ENCODE data around the gene KCNMB4. TPM values are rescaled to one million over a fixed set of nuclear protein-coding genes. Genes with fewer than 3 reads are reported as not detected.
A peak's percentile ranks its signal among the peaks of the same experiment; 100 is the strongest.

Gene KCNMB4
- total RNA-seq, 1 donor = 7.3 TPM

DNA sequence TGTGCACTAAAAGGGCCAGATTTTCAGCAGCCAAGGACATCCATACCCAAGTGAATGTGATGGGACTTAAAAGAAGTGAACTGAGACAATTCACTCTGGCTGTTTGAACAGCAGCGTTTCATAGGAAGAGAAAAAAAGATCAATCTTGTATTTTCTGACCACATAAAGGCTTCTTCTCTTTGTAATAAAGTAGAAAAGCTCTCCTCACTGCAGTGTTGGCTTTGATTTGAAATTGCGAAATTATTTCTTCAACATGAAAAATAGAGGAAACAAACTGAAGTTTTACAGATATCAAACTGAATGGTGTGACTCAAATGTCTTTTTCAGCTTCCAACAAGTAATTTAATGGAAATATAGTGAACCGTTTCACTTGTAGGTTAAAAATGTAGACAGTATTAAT lies 11.3 kb upstream of the KCNMB4 start:
- H3K4me3 ChIP-seq (ENCODE audit: low read depth, low read length) = no peak overlapping the region
- TF ChIP-seq, protein P1, sequence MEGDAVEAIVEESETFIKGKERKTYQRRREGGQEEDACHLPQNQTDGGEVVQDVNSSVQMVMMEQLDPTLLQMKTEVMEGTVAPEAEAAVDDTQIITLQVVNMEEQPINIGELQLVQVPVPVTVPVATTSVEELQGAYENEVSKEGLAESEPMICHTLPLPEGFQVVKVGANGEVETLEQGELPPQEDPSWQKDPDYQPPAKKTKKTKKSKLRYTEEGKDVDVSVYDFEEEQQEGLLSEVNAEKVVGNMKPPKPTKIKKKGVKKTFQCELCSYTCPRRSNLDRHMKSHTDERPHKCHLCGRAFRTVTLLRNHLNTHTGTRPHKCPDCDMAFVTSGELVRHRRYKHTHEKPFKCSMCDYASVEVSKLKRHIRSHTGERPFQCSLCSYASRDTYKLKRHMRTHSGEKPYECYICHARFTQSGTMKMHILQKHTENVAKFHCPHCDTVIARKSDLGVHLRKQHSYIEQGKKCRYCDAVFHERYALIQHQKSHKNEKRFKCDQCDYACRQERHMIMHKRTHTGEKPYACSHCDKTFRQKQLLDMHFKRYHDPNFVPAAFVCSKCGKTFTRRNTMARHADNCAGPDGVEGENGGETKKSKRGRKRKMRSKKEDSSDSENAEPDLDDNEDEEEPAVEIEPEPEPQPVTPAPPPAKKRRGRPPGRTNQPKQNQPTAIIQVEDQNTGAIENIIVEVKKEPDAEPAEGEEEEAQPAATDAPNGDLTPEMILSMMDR (IDR thresholded peaks at IDR 0.05; ENCODE audit: insufficient read depth, low read depth, low read length) = no peak
- DNase-seq (ENCODE audit: low read depth) = no peak

GRCh38 chr12:70355972-70356371 lies 10.1 kb upstream of the KCNMB4 start:
- H3K4me3 ChIP-seq (ENCODE audit: low read depth, low read length) = no peak overlapping the region
- TF ChIP-seq, protein P1 (IDR thresholded peaks at IDR 0.05; ENCODE audit: insufficient read depth, low read depth, low read length) = no peak
- DNase-seq (ENCODE audit: low read depth) = no peak

GRCh38 chr12:70359458-70360197 lies 6.5 kb upstream of the KCNMB4 start:
- no peak for DNase-seq (ENCODE audit: low read depth)
- TF ChIP-seq, protein P1 (IDR thresholded peaks at IDR 0.05; ENCODE audit: insufficient read depth, low read depth, low read length) = no peak
- no peak overlapping the region for H3K4me3 ChIP-seq (ENCODE audit: low read depth, low read length)

GRCh38 chr12:70360218-70360617 lies 5.9 kb upstream of the KCNMB4 start:
- TF ChIP-seq, protein P1 (IDR thresholded peaks at IDR 0.05; ENCODE audit: insufficient read depth, low read depth, low read length) = no peak

DNA sequence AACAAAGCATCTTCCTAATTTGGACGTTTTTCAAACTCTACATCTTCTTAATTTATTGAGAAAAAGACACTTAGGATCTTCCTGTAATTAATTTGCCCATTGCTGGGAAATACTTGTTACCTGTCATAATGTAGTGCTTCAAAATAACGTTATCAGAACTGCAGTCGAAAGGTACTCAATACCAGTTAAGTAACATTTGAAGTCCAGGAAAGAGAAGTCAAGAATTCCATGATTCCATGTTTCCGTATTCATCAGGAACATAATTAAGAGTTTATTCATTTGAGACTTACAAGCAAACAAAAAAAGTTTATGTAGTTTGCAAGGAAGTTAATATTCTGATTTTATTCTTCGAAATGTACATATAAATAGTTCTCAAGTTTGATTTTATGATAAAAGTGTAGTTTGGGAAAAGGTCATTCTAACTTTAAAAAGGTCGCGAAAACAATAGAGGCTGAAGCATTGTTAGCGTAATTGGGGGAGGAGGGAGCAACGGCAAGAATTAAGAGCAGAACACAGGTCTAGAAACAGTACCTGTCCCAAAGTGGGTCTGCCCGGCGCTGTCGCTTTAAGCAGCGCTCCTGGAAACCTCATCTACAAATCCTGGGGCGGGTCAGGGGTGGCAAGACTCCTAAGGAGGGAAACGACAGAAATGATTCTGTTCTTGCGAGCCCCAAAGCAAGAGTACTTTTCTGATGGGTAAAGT lies 1.2 kb upstream of the KCNMB4 start:
- DNase-seq (ENCODE audit: low read depth) = no peak
- H3K4me3 ChIP-seq (ENCODE audit: low read depth, low read length) = peak overlapping the region; percentile 67
- TF ChIP-seq, protein P1 (IDR thresholded peaks at IDR 0.05; ENCODE audit: insufficient read depth, low read depth, low read length) = no peak

More at GRCh38 chr12:70360218-70360617, 5.9 kb upstream of the KCNMB4 start:
- no peak overlapping the region for H3K4me3 ChIP-seq (ENCODE audit: low read depth, low read length)
- no peak for DNase-seq (ENCODE audit: low read depth)

DNA sequence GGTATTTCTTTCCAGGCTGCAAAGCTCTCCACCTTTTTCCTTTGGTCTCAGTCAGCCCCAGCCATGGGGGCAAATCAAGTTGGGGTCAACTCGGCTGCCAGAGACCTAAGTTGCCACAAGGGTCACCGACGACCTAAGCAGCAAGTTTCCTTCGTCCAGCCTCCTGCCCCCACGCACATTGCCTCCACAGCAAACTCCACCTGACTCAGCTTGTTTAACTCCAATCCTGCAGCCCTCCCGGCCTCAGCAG lies 767 bp upstream of the KCNMB4 start:
- TF ChIP-seq, protein P1 (IDR thresholded peaks at IDR 0.05; ENCODE audit: insufficient read depth, low read depth, low read length) = no peak
- peak overlapping the region; percentile 67 for H3K4me3 ChIP-seq (ENCODE audit: low read depth, low read length)
- no peak for DNase-seq (ENCODE audit: low read depth)

Data from fibroblast of villous mesenchyme (primary cell).